Measurements from ENCODE around the gene RAMP2.
"Not testable (repeated sequence)": the region's sequence is repeated elsewhere in the genome, so short reads cannot be mapped to it uniquely, and the experiment has no call there.

Gene RAMP2, protein sequence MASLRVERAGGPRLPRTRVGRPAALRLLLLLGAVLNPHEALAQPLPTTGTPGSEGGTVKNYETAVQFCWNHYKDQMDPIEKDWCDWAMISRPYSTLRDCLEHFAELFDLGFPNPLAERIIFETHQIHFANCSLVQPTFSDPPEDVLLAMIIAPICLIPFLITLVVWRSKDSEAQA

DNA sequence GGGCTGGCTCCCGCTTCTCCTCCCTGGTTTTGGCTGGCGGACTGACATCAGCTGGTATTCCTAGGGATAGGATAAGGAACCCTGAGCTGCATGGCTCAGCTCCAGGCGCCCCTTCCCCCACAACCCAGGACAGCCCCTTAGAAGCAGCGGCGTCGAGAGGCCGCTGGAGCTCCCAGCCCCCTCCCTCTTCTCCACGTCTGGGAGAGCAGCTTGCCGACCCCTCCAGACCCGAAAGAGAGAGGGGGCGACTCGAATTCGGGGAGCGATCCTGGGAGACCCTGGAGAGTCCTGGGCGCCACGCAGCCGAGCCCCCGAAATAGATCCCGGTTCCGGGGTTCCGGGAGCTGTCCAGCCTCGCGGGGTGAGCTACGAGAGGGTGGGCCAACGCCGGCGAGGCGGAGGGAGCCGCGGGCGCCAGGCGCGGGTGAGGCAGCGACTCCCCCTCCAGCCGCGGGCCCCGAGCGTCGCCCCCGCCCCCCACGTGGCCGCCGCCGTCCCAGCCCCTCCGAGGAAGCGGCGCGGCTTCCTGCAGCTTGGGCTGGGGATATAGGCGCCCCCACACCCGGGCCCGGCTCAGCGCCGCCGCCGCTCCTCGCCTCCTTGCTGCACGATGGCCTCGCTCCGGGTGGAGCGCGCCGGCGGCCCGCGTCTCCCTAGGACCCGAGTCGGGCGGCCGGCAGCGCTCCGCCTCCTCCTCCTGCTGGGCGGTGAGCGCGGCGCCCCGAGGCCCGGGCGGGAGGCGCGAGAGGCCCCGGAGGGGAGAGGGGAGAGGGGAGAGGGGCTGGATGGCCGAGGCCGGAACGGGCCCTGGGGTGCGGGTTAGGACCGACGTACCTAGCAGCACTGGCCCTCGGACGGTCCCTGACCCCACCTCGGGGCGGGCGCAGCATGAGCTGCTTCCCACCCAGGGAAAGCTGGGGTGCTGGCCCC, at the start of gene RAMP2:
Gene RAMP2 (plus strand): TSS at position 576 of the 930 bp plus-strand sequence. CDS start 35 bp downstream, at position 611.
- peak within 1 kb of the TSS; percentile 41 for H3K4me3 ChIP-seq (ENCODE audit: low read depth, low read length)

DNA sequence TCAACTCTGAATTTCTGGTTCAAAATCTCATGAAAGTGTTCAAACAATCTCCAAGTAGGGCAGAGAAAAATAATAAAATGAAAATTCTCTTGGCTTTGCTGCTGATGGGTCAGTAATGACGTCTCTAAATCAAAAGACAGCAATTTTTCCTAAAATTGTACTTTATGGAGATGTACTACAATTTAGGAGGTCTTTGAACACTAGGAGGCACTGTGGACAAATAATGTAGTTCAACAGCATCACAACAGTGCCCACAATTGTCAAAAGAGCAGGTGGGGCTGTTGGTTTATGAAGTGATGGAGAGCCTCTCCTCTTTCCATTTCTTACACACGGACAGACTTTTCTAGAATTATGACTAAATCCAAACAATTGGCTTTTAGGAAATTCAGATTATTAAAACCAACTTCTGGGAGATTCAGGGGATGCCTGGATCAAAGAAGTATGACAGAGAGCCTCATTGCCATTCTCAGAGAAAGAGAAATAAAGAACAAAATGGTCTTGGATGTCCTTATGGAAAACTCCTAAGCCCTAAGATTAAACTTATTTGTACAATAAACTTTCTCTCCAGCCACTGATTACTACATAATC, 39.9 kb upstream of the RAMP2 start:
- no peak overlapping the region for H3K4me3 ChIP-seq (ENCODE audit: low read depth, low read length)

GRCh38 chr17:42723636-42724035, 37.4 kb upstream of the RAMP2 start:
- H3K4me3 ChIP-seq (ENCODE audit: low read depth, low read length) = no peak overlapping the region

DNA sequence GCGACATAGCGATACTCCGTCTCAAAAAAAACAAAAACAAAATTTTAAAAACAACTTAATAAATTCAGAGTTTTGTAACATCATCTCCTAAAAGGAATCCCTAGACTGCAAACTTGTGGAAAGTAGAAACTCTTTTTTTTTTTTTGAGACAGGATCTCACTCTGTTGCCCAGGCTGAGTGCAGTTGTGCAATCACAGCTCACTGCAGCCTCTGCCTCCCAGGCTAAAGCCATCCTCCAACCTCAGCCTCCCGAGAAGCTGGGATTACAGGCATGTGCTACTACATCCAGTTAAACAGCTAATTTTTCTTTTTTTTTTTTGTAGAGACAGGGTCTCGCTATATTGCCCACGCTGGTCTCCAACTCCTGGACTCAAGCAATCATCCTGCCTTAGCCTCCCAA, 35.9 kb upstream of the RAMP2 start:
- H3K4me3 ChIP-seq (ENCODE audit: low read depth, low read length) = no peak overlapping the region

GRCh38 chr17:42740699-42741098, 20.3 kb upstream of the RAMP2 start:
- H3K4me3 ChIP-seq (ENCODE audit: low read depth, low read length) = no peak overlapping the region

DNA sequence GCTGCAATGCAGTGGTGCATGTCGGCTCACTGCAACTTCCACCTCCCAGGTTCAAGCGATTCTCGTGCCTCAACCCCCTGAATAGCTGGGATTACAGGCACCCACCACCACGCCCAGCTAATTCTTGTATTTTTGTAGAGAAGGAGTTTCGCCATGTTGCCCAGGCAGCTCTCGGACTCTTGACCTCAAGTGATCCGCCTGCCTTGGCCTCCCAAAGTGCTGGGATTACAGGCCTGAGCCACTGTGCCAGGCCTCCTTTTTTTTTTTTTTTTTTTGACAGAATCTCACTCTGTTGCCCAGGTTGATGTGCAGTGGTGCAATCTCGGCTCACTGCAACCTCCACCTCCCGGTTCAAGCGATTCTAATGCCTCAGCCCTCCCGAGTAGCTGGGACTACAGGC, 18.1 kb upstream of the RAMP2 start:
- not testable (repeated sequence) for H3K4me3 ChIP-seq (ENCODE audit: low read depth, low read length)

GRCh38 chr17:42743595-42744282, 17.3 kb upstream of the RAMP2 start:
- H3K4me3 ChIP-seq (ENCODE audit: low read depth, low read length) = peak overlapping the region; percentile 58

DNA sequence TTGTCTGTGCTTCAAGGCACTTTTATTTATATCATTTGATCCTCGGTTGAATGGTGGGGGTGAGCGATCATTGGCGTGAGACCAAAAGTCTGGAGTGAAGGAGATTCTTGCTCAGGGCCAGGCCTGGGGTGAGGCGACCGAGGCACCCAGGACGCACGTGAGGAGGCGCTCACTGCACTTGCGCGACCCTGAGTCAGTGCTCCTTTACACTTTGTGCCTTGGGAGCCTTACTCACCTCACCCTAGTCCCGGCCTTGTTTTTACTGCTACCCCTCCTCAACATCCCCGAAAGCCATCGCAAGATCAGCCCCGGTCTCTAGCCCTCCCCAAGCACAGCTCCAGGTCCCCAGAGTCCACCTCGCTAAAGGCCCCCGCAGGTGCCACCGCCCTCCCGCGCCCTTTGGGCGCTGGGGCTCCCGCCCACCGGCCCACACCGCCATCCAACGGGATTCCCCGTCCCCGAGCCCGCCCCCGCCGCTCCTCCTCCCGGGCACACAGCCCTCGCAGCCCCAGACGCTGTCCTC, 16.7 kb upstream of the RAMP2 start:
- H3K4me3 ChIP-seq (ENCODE audit: low read depth, low read length) = peak overlapping the region; percentile 58

GRCh38 chr17:42744806-42745617, 16.0 kb upstream of the RAMP2 start, which contains the start of gene EZH1:
TSS of gene EZH1 (minus strand) at chr17:42745040. CDS start at chr17:42728941, 16,099 bp downstream.
- H3K4me3 ChIP-seq (ENCODE audit: low read depth, low read length) = peak within 1 kb of the TSS; percentile 58

DNA sequence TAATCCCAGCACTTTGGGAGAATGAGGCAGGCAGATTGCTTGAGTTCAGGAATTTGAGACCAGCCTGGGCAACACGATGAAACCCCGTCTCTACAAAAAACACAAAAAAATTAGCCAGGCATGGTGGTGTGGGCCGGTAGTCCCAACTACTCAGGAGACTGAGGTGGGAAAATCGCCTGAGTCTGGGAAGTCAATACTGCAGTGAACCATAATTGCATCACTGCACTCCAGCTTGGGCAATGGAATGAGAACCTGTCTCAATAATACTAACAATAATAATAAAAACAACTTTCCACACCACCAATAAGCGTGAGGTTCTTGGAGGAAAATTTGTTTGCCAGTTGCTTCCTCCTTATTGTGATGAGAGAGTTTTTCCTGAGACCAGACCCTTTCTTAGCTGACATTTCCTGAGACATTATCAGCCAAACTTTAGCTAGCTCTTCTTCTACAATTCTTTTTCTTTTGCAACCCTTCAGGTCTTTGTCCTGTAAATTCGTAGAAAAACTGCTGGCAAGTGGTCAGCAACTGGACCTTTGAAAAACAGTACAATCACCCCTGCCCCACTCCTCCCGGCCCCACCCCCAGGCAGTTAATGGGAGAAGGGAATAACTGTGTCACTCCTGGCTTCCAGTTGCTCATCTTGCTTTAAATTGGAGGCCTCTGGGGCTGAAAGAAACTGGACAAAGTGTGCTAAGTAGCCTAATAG, 12.7 kb upstream of the RAMP2 start:
- no peak overlapping the region for H3K4me3 ChIP-seq (ENCODE audit: low read depth, low read length)

- H3K4me3 ChIP-seq (ENCODE audit: low read depth, low read length) = no peak overlapping the region
These were observed 11.9 kb upstream of the RAMP2 start for GRCh38 chr17:42748908-42749798.

GRCh38 chr17:42750739-42751344, 10.2 kb upstream of the RAMP2 start:
- H3K4me3 ChIP-seq (ENCODE audit: low read depth, low read length) = no peak overlapping the region

- H3K4me3 ChIP-seq (ENCODE audit: low read depth, low read length) = no peak overlapping the region
These were observed 9.4 kb upstream of the RAMP2 start for GRCh38 chr17:42751628-42752027.

- no peak overlapping the region for H3K4me3 ChIP-seq (ENCODE audit: low read depth, low read length)
These were observed 6.2 kb upstream of the RAMP2 start for GRCh38 chr17:42754782-42755181.

GRCh38 chr17:42759982-42760651, 910 bp upstream of the RAMP2 start:
- H3K4me3 ChIP-seq (ENCODE audit: low read depth, low read length) = peak overlapping the region; percentile 41

GRCh38 chr17:42761638-42762037, 611 bp downstream of the RAMP2 start:
- no peak overlapping the region for H3K4me3 ChIP-seq (ENCODE audit: low read depth, low read length)

GRCh38 chr17:42766124-42766523, 5.1 kb downstream of the RAMP2 start:
- H3K4me3 ChIP-seq (ENCODE audit: low read depth, low read length) = no peak overlapping the region

DNA sequence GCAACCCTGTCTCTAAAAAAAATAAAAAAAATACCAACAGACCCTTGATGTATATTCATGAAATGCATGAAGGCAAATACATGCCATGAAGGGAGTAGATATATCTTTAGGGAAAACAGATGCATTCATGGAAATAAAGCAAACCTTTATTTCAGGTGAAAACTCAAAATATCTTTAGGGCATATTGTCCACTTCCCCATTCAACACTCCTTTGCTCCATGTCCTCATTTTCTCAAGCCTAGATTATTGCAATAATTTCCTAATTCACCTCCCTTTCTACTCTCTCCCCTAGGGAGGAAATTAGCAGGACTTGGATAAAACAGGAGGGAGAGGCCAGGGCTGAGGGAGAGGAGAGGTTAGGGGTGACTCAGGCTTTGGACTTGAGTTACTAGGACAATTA, 6.5 kb downstream of the RAMP2 start:
- H3K4me3 ChIP-seq (ENCODE audit: low read depth, low read length) = no peak overlapping the region
